ENCODE results near the gene GAD2.
A peak's percentile ranks its signal among the peaks of the same experiment; 100 is the strongest.

GAD2 gene

GRCh38 chr10:26331371-26331770 is 114.8 kb downstream of the GAD2 start:
- DNase-seq = no peak
- no peak overlapping the region for H3K9ac ChIP-seq (ENCODE audit: low read length)
- H2BK5ac ChIP-seq (ENCODE audit: low read depth, low read length, poor library complexity) = peak overlapping the region; percentile 96
- no peaks in the 10 kb centered on the region for H3K27me3 ChIP-seq (ENCODE audit: insufficient read depth, low read length)
- H3K79me2 ChIP-seq (ENCODE audit: control insufficient read depth, insufficient read depth, low read length, poor library complexity) = no peaks in the 10 kb centered on the region
- no peaks in the 10 kb centered on the region for H3K9me3 ChIP-seq (ENCODE audit: insufficient read depth, low read depth, low read length)
- no CpG with 5 or more reads among the region's 3 CpGs for WGBS (ENCODE audit: extremely low coverage, insufficient coverage, insufficient read length)
- H3K23ac ChIP-seq (ENCODE audit: low read length) = no peak overlapping the region
- H3K4me2 ChIP-seq (ENCODE audit: low read length) = no peak overlapping the region
- H3K4me1 ChIP-seq (ENCODE audit: control insufficient read depth in 1 of 2, insufficient read depth in 2 of 2, low read length in 2 of 2) = peaks cover 7 to 8% of the 10 kb centered on the region in 2 experiments
- H3K36me3 ChIP-seq (ENCODE audit: control insufficient read depth in 1 of 2, insufficient read depth in 2 of 2, low read length in 2 of 2) = no peaks in the 10 kb centered on the region
- H3K18ac ChIP-seq (ENCODE audit: low read length) = no peak overlapping the region
- no peak overlapping the region for H2AFZ ChIP-seq (ENCODE audit: insufficient read depth, low read length, poor library complexity)
- no peak overlapping the region for H4K91ac ChIP-seq (ENCODE audit: low read depth, low read length)
- H3K4me3 ChIP-seq (ENCODE audit: low read depth, low read length) = no peak overlapping the region
- no peak overlapping the region for H2BK12ac ChIP-seq (ENCODE audit: low read length)
- peak overlapping the region; percentile 94 for H2BK120ac ChIP-seq (ENCODE audit: insufficient read depth, low read length, poor library complexity)
- H3K27ac ChIP-seq (ENCODE audit: low read depth, low read length) = peak overlapping the region; percentile 97
- H3K79me1 ChIP-seq (ENCODE audit: low read length) = peaks cover 20% of the 10 kb centered on the region
- H2AK5ac ChIP-seq (ENCODE audit: low read length) = no peak overlapping the region
- no peak overlapping the region for H4K12ac ChIP-seq (ENCODE audit: low read depth, low read length)
- no peak overlapping the region for H3K14ac ChIP-seq (ENCODE audit: low read length)
- no peak overlapping the region for H4K8ac ChIP-seq (ENCODE audit: low read depth, low read length)
- no peak overlapping the region for H3K4ac ChIP-seq (ENCODE audit: low read depth, low read length)

- Histone ChIP-seq H3K4me3 (ENCODE audit: low read depth, low read length) (no peak overlapping the region), H3K36me3 (ENCODE audit: control insufficient read depth in 1 of 2, insufficient read depth in 2 of 2, low read length in 2 of 2) (no peaks in the 10 kb centered on the region), H3K18ac (ENCODE audit: low read length) (no peak overlapping the region), H2BK120ac (ENCODE audit: insufficient read depth, low read length, poor library complexity) (no peak overlapping the region), H3K79me2 (ENCODE audit: control insufficient read depth, insufficient read depth, low read length, poor library complexity) (no peaks in the 10 kb centered on the region), H2BK12ac (ENCODE audit: low read length) (no peak overlapping the region), H3K27me3 (ENCODE audit: insufficient read depth, low read length) (no peaks in the 10 kb centered on the region), H2BK5ac (ENCODE audit: low read depth, low read length, poor library complexity) (no peak overlapping the region), H3K27ac (ENCODE audit: low read depth, low read length) (no peak overlapping the region), H3K79me1 (ENCODE audit: low read length) (peaks cover 17% of the 10 kb centered on the region), H4K91ac (ENCODE audit: low read depth, low read length) (no peak overlapping the region), H3K4me2 (ENCODE audit: low read length) (no peak overlapping the region), H3K9me3 (ENCODE audit: insufficient read depth, low read depth, low read length) (no peaks in the 10 kb centered on the region), H4K12ac (ENCODE audit: low read depth, low read length) (no peak overlapping the region), H3K9ac (ENCODE audit: low read length) (no peak overlapping the region), H2AK5ac (ENCODE audit: low read length) (no peak overlapping the region), H3K4me1 (ENCODE audit: control insufficient read depth in 1 of 2, insufficient read depth in 2 of 2, low read length in 2 of 2) (peaks cover 7 to 8% of the 10 kb centered on the region in 2 experiments), H3K4ac (ENCODE audit: low read depth, low read length) (no peak overlapping the region), H3K14ac (ENCODE audit: low read length) (no peak overlapping the region), H4K8ac (ENCODE audit: low read depth, low read length) (no peak overlapping the region), H2AFZ (ENCODE audit: insufficient read depth, low read length, poor library complexity) (no peak overlapping the region), H3K23ac (ENCODE audit: low read length) (no peak overlapping the region)
- no CpG with 5 or more reads among the region's 4 CpGs for WGBS (ENCODE audit: extremely low coverage, insufficient coverage, insufficient read length)
- DNase-seq = no peak
These were observed 117.8 kb downstream of the GAD2 start for GRCh38 chr10:26334232-26334931.

- Histone ChIP-seq H2BK120ac (ENCODE audit: insufficient read depth, low read length, poor library complexity) (peak overlapping the region; percentile 34), H3K36me3 (ENCODE audit: control insufficient read depth in 1 of 2, insufficient read depth in 2 of 2, low read length in 2 of 2) (no peaks in the 10 kb centered on the region), H3K4ac (ENCODE audit: low read depth, low read length) (no peak overlapping the region), H3K27ac (ENCODE audit: low read depth, low read length) (peak overlapping the region; percentile 57), H2BK12ac (ENCODE audit: low read length) (peak overlapping the region; percentile 67), H3K9ac (ENCODE audit: low read length) (no peak overlapping the region), H3K79me1 (ENCODE audit: low read length) (peaks cover 17% of the 10 kb centered on the region), H3K4me2 (ENCODE audit: low read length) (peak overlapping the region; percentile 68), H3K9me3 (ENCODE audit: insufficient read depth, low read depth, low read length) (no peaks in the 10 kb centered on the region), H2BK5ac (ENCODE audit: low read depth, low read length, poor library complexity) (peak overlapping the region; percentile 68), H2AK5ac (ENCODE audit: low read length) (no peak overlapping the region), H3K4me1 (ENCODE audit: control insufficient read depth in 1 of 2, insufficient read depth in 2 of 2, low read length in 2 of 2) (peaks cover 7 to 8% of the 10 kb centered on the region in 2 experiments), H3K18ac (ENCODE audit: low read length) (peak overlapping the region; percentile 8), H4K91ac (ENCODE audit: low read depth, low read length) (peak overlapping the region; percentile 41), H3K79me2 (ENCODE audit: control insufficient read depth, insufficient read depth, low read length, poor library complexity) (no peaks in the 10 kb centered on the region), H3K23ac (ENCODE audit: low read length) (no peak overlapping the region), H4K8ac (ENCODE audit: low read depth, low read length) (peak overlapping the region; percentile 15), H2AFZ (ENCODE audit: insufficient read depth, low read length, poor library complexity) (peak overlapping the region; percentile 48), H3K27me3 (ENCODE audit: insufficient read depth, low read length) (no peaks in the 10 kb centered on the region), H4K12ac (ENCODE audit: low read depth, low read length) (peak overlapping the region; percentile 14), H3K4me3 (ENCODE audit: low read depth, low read length) (no peak overlapping the region), H3K14ac (ENCODE audit: low read length) (no peak overlapping the region)
- WGBS (ENCODE audit: extremely low coverage, insufficient coverage, insufficient read length) = no CpG with 5 or more reads among the region's 7 CpGs
- DNase-seq = peak; percentile 70 to 83
These were observed 118.5 kb downstream of the GAD2 start for GRCh38 chr10:26334932-26335573.

GRCh38 chr10:26335574-26336093 is 119.1 kb downstream of the GAD2 start:
- H4K12ac ChIP-seq (ENCODE audit: low read depth, low read length) = no peak overlapping the region
- peak overlapping the region; percentile 11 for H3K14ac ChIP-seq (ENCODE audit: low read length)
- peak in 1 of 2 donors; percentile 47 for DNase-seq
- peak overlapping the region; percentile 57 for H3K27ac ChIP-seq (ENCODE audit: low read depth, low read length)
- WGBS (ENCODE audit: extremely low coverage, insufficient coverage, insufficient read length) = no CpG with 5 or more reads among the region's 6 CpGs
- H4K91ac ChIP-seq (ENCODE audit: low read depth, low read length) = no peak overlapping the region
- H3K27me3 ChIP-seq (ENCODE audit: insufficient read depth, low read length) = no peaks in the 10 kb centered on the region
- no peak overlapping the region for H2BK12ac ChIP-seq (ENCODE audit: low read length)
- no peak overlapping the region for H3K4ac ChIP-seq (ENCODE audit: low read depth, low read length)
- peak overlapping the region; percentile 15 for H4K8ac ChIP-seq (ENCODE audit: low read depth, low read length)
- H3K18ac ChIP-seq (ENCODE audit: low read length) = no peak overlapping the region
- no peak overlapping the region for H3K9ac ChIP-seq (ENCODE audit: low read length)
- H3K4me3 ChIP-seq (ENCODE audit: low read depth, low read length) = no peak overlapping the region
- no peaks in the 10 kb centered on the region for H3K36me3 ChIP-seq (ENCODE audit: control insufficient read depth in 1 of 2, insufficient read depth in 2 of 2, low read length in 2 of 2)
- H3K9me3 ChIP-seq (ENCODE audit: insufficient read depth, low read depth, low read length) = no peaks in the 10 kb centered on the region
- H3K79me2 ChIP-seq (ENCODE audit: control insufficient read depth, insufficient read depth, low read length, poor library complexity) = no peaks in the 10 kb centered on the region
- peak overlapping the region; percentile 68 for H2BK5ac ChIP-seq (ENCODE audit: low read depth, low read length, poor library complexity)
- H2AFZ ChIP-seq (ENCODE audit: insufficient read depth, low read length, poor library complexity) = no peak overlapping the region
- no peak overlapping the region for H3K23ac ChIP-seq (ENCODE audit: low read length)
- peak overlapping the region; percentile 34 for H2BK120ac ChIP-seq (ENCODE audit: insufficient read depth, low read length, poor library complexity)
- peaks cover 7 to 8% of the 10 kb centered on the region in 2 experiments for H3K4me1 ChIP-seq (ENCODE audit: control insufficient read depth in 1 of 2, insufficient read depth in 2 of 2, low read length in 2 of 2)
- H3K4me2 ChIP-seq (ENCODE audit: low read length) = peak overlapping the region; percentile 68
- H3K79me1 ChIP-seq (ENCODE audit: low read length) = peaks cover 17% of the 10 kb centered on the region
- no peak overlapping the region for H2AK5ac ChIP-seq (ENCODE audit: low read length)
